ENCODE results near the gene THSD7B.
"Not testable (repeated sequence)": the region's sequence is repeated elsewhere in the genome, so short reads cannot be mapped to it uniquely, and the experiment has no call there.

Gene THSD7B

DNA sequence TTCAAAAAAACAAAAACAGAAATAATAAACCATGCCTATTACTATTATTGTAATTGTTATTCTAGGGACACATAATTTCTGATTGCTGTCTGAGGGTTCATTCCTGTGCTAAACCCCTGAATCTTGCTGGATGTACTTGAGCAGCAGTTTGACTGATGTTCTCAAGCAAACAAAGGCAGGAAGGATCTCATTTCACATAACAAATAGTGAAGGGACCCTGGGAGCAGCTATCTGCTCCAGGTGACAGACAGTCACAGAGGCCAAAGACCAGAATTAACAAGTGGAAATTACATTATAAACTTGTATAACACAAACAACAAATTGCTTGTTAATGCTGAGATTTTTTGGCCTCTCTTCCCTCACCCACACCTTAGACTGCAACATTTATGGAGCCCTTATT is 284.2 kb downstream of the THSD7B start:
- no peak for DNase-seq

DNA sequence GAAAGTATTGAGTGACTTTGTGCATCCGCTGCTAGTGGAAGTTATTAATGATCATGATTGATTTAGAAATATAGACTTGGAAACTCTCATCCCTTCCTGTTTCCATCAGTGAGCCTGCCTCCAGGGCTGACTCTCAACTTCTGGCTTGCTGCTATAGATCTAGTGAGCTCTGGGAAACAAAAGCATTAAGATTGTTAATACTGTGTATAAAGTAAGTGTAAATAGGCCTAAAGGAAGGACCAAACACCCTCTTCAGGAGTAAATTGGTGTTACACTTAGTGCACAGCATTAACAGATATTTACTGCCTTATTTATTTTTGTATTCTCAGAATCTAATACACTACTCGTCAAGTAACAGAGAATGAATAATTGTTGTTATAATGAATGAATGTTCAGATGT is 285.6 kb downstream of the THSD7B start:
- DNase-seq: no peak

DNA sequence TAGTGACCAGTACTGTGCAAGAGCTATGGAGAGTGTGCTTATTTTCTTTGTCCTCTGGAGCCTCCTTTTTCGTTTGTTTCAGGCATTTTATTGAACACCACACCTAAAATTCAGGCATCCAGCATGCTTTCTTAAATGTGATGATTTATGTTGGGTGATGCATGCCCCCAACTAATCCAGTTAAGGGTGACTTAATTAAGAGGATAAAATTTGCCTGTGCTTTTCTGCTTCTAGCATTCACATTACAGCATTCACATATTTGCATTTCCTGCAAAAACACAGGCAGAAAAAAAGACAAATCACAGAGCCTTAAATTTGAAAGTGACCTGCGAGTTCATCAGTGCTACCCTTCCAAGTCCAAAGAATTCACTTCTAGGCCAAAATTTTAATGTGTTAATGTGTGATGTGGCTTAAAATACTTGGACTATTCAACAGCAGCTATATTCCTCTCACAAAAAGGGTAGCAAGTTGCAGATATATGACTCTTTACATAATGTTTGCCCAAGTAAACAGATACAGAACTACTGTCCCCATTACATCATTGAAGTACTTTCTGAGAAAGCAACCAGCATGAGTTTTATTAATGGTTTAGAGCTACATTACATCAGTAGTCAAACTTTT is 286.5 kb downstream of the THSD7B start:
- no peak for DNase-seq

DNA sequence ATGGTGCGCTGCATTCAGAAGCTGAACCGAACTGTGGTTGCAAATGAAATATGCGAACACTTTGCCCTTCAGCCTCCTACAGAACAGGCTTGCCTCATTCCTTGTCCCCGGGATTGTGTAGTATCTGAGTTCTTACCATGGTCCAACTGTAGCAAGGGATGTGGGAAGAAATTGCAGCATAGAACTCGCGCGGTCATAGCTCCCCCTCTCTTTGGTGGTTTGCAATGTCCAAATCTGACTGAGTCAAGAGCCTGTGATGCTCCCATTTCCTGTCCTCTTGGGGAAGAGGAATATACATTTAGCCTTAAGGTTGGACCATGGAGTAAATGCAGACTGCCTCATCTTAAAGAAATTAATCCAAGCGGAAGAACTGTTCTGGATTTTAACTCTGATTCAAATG is 291.4 kb downstream of the THSD7B start:
- DNase-seq: no peak

DNA sequence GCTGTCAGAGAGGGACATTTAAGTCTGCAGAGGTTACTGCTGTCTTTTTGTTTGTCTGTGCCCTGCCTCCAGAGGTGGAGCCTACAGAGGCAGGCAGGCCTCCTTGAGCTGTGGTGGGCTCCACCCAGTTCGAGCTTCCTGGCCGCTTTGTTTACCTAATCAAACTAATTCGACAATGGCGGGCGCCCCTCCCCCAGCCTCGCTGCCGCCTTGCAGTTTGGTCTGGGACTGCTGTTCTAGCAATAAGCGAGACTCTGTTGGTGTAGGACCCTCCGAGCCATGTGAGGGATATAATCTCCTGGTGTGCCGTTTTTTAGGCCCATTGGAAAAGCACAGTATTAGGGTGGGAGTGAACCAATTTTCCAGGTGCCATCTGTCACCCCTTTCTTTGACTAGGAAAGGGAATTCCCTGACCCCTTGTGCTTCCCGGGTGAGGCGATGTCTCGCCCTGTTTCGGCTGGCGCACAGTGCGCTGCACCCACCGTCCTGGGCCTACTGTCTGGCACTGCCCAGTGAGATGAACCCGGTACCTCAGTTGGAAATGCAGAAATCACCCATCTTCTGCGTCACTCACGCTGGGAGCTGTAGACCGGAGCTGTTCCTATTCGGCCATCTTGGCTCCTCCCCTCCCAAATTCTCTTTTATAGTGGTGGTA is 310.9 kb downstream of the THSD7B start:
- DNase-seq: not testable (repeated sequence)

DNA sequence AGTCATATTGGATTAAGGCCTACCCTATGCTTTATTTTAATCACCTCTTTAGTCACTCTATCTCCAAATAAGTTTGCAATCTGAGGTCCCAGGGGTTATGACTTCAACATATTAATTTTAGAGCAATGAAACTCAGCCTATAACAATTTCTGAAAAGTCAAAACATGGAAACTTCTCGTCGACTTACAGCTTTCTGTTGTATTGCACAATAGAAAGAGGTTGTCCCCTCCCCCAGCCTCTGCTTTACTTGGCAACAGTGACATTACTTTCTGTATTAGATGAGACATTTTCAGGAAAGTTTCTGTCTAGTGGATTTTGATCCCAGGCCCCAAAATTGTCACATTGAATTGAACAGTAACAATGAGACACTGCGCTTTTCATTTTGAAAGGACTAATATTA is 326.4 kb downstream of the THSD7B start:
- no peak for DNase-seq

DNA sequence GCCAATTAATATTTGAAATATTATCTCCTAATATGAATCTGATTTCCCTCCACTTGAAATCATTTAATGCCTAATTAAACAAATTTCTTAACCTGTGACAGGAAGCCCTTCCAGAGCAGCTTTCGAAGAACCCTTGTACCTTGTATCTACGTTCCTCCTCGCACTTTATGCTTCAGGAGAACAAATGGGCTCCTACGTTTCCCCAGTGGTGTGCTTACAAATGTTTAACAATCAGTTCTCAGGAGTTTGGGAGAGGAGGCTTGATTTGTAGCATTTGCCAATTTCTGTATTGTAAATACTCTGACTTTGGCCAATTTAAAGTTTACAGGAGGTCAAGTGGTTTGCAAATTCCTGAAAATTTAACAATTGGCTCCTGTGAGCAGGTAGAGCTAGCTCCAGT is 327.8 kb downstream of the THSD7B start:
- DNase-seq: no peak

DNA sequence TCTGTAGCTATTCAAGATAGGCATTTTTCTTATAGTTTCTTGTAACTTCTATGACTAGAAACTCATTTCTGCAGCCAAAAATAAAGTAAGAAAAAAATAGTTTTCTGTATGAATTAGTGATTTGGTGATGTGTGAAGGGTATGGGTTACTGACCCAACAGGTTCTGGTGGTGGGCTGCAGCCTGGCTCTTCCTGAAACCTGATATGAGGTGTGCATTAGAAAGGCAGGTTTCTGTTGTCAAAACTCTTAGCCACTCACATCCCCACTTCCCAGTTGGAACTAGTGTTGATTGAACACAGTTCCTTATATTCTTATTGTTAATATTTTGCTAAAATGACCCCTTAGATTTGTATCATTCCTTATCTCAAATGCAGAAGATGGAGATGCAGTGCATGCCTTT is 330.8 kb downstream of the THSD7B start:
- DNase-seq: no peak

DNA sequence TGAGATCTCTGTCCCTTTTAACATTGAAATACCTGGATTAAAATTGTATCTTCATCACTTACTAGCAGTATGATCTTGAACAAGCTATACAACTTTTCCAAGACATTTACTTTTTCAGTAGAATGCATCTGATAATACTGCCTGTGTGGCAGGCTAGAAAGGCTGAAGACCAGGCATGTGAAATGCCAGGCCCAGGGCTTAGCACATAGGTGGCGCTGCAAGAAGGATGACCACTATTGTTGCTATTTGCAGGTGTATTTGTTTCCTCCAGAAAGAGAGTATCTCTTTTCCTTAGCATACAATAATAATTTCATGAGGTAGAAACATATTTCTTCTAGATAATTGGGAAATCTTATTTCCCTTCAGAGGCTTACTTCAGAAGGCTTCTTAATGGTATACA is 331.3 kb downstream of the THSD7B start:
- DNase-seq: no peak

DNA sequence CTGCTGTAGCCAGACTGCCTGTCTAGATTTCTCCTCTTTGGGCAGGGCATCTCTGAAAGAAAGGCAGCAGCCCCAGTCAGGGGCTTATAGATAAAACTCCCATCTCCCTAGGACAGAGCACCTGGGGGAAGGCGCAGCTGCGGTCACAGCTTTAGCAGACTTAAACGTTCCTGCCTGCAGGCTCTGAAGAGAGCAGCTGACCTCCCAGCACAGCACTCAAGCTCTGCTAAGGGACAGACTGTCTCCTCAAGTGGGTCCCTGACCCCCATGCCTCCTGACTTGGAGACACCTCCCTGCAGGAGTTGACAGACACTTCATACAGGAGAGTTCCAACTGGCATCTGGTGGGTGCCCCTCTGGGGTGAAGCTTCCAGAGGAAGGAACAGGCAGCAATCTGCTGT is 336.5 kb downstream of the THSD7B start:
- not testable (repeated sequence) for DNase-seq

DNA sequence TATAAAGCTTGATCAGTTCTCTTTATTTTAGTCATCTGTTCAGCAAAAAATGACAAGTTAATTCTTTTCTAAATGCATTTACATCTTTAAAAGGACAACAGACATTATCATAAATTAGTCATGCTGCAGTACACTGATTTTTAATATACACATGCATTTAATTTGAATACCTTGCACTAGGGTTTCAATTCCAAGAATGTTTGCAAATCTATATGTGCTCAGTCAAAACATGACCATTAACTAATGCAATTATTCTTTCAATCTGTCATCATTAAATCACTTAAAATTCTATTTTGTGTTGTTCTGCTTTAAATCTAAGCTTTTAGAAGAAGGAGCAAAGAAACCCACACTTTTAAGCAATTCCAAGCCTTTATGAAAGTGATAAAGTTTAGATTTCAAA is 342.6 kb downstream of the THSD7B start:
- DNase-seq: no peak

DNA sequence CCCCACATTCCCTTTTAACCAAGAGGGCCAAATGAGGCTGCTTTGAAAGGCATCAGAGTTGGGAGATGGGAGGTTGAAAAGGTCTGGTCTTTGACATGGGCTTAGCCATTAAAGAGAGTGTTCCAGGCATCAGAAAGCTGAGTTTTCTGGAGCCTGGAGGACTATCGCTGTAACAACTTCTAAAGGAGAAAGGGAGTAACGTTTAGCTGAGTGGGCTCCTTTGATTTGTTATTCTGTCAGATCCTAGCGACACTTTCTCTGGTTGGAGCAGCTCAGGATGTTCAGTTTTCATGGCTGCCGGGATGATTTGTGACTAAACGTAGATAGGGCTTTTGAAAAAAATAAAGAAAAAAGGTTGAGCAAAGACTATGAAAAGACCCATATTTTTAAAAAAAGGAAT is 346.6 kb downstream of the THSD7B start:
- no peak for DNase-seq

DNA sequence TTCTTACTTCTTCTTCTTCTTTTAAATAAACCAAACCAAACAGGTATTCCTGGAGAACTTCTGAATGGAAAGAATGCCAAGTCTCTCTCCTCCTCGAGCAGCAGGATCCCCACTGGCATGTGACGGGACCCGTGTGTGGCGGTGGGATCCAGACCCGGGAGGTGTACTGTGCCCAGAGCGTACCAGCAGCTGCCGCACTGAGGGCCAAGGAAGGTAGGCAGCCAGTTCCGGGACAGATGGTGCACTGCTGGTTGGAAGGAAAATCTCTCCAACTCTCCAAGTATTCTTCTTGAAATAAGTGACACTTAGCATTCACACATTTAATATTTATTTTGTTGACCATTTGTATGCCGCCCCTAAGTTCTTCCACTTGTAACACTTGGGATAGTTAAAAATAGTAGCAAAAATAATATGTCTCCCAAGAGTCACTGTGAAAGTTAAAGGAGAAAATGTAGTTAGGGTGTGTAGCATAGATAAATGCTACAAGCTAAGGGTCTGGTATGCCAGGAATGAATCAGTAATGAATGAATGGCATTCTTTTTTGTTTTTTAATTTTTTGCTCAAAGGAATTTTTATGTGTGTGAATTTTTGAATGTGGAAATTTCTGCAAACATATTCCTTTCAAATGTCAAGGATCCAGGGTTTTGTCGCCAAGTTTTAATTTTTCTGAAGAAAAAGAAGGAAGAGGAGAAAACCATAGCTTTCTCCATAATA is 349.9 kb downstream of the THSD7B start:
- DNase-seq: no peak

DNA sequence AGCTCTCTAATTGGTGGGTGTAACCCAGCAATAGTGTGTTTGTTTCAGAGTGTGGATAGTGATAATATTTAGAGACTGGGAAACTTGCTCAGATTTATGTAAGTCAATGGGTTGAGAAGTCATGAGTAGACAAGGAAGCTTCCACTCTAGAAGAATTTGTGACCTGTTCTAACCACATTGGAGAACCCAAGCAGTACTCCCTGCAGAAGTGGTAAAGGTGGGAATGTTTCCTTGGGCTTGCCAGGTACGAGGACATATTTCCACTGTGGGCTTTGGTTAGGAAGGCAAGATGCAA is 350.4 kb downstream of the THSD7B start:
- no peak for DNase-seq

DNA sequence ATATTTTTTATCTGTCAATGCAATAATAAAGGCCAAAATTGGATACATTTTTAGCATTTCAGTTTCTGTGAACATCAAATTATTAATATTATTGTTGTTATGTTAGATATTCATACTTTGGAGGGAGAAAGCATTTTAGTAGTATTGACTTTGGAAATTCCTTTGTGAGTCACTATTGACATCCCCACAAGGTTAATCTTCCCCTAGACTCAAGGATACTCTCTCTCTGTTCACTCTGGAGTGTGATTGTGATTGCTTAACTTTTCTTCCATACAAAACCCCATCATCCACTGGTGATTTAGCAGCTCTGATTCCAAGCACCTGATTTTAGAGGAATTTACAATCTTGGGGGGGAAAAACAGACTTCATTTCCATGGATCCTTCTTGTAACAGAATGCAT is 352.0 kb downstream of the THSD7B start:
- no peak for DNase-seq

DNA sequence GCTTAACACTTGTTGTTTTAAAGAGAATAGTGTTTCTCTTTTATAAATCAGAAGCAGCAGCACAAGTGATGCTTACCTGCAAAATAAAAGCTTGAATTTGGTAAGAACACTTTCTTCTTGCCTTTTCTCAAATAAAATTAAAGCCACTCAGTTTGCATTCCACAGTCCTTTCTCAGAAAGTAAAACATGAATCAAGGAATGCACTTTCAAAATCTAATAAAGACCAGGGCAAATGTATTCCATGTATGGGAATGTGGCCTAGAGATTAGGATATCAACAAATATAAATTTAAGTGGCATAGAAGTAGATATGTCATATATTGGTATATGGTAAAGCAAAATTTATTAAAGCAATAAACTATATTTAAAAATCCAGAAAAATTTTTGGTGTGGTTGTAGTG is 352.8 kb downstream of the THSD7B start:
- no peak for DNase-seq

DNA sequence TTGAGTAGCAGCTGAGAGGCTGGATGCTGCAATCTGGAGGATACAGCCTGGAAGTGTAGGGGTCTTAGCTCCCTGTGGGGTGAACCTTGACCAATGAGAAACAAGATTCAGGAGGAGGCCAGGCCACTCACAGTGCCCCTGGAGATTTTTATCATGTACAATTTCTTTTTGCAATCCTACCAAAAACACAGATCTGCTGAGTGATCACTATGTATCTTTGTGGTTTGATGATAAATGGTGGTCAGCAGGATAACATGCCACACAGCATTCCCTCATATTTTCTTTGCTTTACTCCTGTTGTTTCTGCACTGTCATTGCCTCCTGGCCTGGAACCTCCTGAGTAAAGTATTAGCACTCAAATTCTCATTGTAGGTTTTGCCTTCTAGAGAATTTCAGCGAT is 357.9 kb downstream of the THSD7B start:
- DNase-seq: no peak

DNA sequence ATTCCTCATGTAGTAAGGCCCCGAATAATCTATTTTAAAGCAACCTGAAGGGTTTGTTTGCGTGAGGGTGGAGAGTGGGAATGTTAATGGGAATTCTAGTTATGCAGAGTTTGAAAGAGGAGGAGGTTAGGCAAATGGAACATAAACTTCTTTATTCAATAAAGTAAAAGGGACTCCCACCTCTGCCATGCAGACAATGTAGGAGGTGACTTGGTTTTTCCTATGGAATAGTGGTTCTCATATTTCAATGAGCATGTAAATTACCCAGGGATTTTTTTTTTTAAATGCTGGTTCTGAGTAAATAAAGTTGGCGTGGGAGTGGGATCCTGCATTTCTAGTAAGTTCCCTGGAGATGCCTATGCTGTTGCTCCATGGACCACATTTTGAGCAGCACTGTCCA is 367.9 kb downstream of the THSD7B start:
- no peak for DNase-seq

DNA sequence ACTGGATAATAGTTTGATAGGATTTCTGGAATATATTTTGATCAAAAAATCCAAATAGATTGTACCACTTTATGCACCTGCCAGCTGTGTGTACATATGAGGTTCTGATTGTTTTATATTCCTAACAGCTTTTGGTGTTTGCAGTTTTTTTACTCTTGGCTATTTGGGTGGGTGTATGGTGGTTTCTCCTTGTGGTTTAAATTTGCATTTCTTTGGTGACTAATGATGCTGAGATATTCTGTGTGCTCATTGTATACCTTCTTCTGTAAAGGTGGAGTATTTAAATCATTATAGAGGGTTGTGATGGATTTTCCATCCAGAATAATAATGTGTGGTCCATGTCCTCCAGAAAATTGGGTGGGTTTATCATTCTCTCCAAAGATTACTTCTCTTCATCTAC is 372.9 kb downstream of the THSD7B start:
- DNase-seq: no peak

DNA sequence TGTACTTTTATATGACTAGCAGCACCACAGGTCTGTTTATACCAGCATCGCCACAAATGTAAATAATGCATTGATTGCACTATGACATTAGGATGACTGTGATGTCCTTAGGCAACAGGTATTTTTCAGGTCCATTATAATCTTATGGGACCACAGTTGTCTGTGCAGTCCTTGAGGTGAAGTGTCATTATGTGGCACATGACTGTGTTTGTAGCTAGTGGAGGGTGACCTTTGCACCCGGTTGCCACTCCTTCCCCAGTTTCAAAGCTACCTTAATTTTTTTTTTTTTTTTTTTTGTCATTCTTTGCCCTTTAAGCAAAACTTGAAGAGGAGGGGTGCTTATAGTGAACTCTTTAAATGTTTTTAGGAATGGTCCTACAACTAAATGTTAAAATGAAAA is 386.4 kb downstream of the THSD7B start:
- DNase-seq: no peak

DNA sequence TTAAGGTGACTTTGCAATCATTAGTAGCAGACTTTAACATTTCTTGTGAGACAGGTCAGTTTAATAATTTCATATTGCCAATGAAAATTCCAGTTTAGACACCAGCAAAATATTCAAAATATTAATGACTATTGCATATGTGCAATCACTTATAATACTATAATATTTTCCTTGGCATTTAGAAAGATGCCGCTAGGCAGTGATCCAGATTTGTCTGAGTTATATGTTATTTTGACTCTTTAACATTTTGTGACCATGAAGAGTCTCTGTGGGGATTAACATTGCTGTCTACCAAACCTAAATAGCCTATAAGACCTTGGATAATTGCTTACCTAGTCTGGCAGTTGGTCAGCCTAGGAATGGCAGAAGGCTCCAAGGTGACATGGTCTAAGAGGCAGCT is 389.6 kb downstream of the THSD7B start:
- DNase-seq: no peak

DNA sequence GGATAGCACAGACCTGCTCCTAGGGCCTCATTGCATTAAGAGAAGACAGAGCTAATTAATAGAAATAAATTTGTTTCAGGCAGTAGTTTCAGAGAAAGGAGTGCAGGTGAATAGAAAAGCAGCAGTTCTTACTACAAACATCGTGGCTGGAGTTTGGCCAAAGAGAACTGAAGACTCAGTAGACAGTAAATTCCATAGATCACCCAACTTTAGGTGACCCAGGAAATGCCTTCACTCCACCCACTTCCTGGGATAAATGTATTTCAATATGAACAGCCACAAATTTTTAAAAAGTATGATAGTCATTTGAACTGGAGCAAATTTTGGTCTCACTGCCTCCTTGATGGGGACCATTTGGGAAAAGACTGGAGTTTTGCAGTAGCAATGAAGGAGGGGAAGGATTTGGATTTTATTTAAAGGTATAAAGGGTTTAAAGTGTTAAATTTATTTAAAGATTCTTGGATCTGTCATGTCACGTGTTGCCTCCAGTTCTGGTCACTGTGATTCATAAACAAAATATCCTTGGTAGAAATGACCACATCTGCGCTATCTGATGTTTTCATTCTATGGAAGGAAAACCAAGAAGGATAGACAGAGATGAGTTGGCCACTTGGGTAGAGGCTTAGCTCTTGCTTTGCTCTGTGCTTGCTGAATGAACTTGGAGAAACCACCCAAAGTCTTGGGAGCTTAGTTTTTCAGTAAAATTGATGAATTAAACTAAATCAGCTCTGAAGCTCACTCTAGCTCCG is 390.2 kb downstream of the THSD7B start:
- no peak for DNase-seq

DNA sequence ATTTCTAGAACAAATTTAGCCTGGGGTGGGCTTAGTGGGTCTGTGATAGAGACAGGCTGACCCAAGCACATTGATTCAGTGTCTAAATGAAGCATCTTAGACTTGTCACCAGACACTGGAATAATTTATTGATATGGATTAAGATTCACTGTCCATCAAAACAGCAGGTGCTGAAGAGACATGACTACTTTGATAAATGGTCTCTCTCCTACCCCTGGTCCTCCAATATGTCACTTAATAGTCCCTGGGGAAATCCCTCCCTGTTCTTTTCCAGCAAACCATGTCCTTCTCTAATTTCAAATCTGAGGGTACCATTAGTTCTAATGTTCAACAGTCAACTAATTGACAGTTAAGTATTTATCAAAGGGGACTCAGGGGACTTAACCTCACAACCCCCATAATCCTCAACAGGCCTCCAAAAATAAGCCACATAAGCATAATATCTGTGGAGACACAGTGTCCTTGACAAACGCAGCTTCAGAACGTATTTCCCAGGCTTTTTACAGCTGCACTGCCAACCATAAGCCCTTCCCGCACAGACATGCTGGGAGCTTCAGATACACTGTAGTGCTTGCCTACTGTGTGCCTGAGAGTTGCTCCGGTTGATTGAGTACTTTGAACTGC is 391.0 kb downstream of the THSD7B start:
- DNase-seq: no peak

DNA sequence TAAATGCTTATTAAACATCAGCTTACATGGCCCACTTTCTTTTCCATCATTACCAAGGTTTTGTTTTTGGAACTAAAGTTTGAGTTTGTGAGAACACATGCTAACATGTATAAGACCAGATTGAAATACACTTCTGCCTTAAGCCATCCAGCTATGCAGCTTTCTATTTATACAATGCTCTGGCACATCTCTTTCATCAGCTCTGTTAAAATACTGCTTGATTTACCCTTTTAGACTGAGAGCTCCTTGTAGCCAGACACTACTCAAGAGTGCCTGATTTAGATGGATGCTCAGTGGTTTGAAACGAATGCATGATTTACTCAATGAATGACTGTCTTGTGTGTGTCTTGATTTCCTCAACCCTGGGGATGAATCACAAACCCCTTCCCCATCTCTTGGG is 392.5 kb downstream of the THSD7B start:
- DNase-seq: no peak
